B cell (primary cell): ENCODE measurements around the gene NTN1.

Source experiments
- CTCF ChIP-seq: fragments of 200-600 bp; IDR thresholded peaks from one replicate; pipeline ENCODE4 v1.8.0; 2022; ENCODE audit warnings: antibody characterized with exemption, mild to moderate bottlenecking
- EZH2 ChIP-seq: IDR thresholded peaks from 2 replicates; pipeline ENCODE4 v1.6.1; 2012; ENCODE audit warnings: borderline replicate concordance, low read depth, mild to moderate bottlenecking, moderate library complexity, low read length; ENCODE audit not compliant: insufficient read depth, poor library complexity, severe bottlenecking

GRCh38 chr17:9284884-9285283 is 263.6 kb downstream of the NTN1 start:
- no peak for TF ChIP-seq CTCF
- no peak for TF ChIP-seq EZH2
